ENCODE results near the gene BUB1B.
A peak's percentile ranks its signal among the peaks of the same experiment; 100 is the strongest.
"Not testable (repeated sequence)": the region's sequence is repeated elsewhere in the genome, so short reads cannot be mapped to it uniquely, and the experiment has no call there.

BUB1B gene

DNA sequence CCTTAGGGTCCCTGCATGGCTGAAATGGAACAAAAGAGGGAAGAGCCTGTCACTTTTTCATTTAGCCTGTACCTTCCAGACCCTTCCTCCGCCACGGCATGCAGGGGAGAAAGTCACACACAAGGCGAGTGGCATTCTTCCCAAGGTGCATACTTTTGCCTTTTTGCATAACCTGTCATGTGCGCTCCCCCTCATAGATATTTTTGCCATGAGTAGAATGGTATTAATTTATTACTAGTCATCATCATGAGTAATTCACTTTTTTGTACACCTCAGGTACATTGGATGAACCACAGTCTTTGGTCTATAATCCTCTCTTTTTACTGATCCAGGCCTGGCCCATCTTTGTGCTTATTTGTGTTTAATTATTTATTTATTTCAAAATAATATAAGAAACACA is 8.9 kb upstream of the BUB1B start:
- DNase-seq (ENCODE audit: low read depth), result no peak
- no peak overlapping the region for H3K4me3 ChIP-seq (ENCODE audit: control insufficient read depth, low read depth, low read length)
- TF ChIP-seq, protein P1, sequence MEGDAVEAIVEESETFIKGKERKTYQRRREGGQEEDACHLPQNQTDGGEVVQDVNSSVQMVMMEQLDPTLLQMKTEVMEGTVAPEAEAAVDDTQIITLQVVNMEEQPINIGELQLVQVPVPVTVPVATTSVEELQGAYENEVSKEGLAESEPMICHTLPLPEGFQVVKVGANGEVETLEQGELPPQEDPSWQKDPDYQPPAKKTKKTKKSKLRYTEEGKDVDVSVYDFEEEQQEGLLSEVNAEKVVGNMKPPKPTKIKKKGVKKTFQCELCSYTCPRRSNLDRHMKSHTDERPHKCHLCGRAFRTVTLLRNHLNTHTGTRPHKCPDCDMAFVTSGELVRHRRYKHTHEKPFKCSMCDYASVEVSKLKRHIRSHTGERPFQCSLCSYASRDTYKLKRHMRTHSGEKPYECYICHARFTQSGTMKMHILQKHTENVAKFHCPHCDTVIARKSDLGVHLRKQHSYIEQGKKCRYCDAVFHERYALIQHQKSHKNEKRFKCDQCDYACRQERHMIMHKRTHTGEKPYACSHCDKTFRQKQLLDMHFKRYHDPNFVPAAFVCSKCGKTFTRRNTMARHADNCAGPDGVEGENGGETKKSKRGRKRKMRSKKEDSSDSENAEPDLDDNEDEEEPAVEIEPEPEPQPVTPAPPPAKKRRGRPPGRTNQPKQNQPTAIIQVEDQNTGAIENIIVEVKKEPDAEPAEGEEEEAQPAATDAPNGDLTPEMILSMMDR (conservative IDR thresholded peaks at IDR 0.05; ENCODE audit: control insufficient read depth, insufficient read depth, low read depth, low read length), result no peak

DNA sequence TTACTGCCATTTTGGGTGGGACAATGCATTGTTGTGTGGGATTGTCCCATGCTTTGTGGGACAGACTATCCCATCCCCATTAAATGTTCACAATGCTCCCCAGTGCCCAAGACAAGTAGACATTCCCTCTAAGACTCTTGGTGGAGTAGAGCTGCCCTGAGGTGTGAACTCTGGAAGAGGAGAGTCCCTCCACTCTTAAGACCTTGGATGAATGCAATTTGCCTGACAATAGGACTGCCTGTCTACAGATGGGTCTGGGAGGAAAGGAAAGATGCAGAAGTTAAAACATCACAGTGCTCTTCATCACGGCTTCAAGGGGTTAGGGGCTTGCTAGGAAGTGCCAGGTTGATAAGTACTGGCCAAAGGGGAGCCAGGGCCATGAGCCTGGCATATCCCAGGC is 6.0 kb upstream of the BUB1B start:
- H3K4me3 ChIP-seq (ENCODE audit: control insufficient read depth, low read depth, low read length); DNase-seq (ENCODE audit: low read depth): not testable (repeated sequence)

GRCh38 chr15:40155270-40155910 is 5.5 kb upstream of the BUB1B start:
- H3K4me3 ChIP-seq (ENCODE audit: control insufficient read depth, low read depth, low read length), result no peak overlapping the region
- DNase-seq (ENCODE audit: low read depth), result no peak
- TF ChIP-seq, protein P1 (conservative IDR thresholded peaks at IDR 0.05; ENCODE audit: control insufficient read depth, insufficient read depth, low read depth, low read length), result no peak

- TF ChIP-seq, protein P1 (conservative IDR thresholded peaks at IDR 0.05; ENCODE audit: control insufficient read depth, insufficient read depth, low read depth, low read length), result no peak
- DNase-seq (ENCODE audit: low read depth), result no peak
- no peak overlapping the region for H3K4me3 ChIP-seq (ENCODE audit: control insufficient read depth, low read depth, low read length)
Observed at GRCh38 chr15:40157778-40158447, 3.0 kb upstream of the BUB1B start.

- TF ChIP-seq, protein P1 (conservative IDR thresholded peaks at IDR 0.05; ENCODE audit: control insufficient read depth, insufficient read depth, low read depth, low read length), result no peak
- H3K4me3 ChIP-seq (ENCODE audit: control insufficient read depth, low read depth, low read length), result no peak overlapping the region
- no peak for DNase-seq (ENCODE audit: low read depth)
Observed at GRCh38 chr15:40160021-40160420, 848 bp upstream of the BUB1B start.

DNA sequence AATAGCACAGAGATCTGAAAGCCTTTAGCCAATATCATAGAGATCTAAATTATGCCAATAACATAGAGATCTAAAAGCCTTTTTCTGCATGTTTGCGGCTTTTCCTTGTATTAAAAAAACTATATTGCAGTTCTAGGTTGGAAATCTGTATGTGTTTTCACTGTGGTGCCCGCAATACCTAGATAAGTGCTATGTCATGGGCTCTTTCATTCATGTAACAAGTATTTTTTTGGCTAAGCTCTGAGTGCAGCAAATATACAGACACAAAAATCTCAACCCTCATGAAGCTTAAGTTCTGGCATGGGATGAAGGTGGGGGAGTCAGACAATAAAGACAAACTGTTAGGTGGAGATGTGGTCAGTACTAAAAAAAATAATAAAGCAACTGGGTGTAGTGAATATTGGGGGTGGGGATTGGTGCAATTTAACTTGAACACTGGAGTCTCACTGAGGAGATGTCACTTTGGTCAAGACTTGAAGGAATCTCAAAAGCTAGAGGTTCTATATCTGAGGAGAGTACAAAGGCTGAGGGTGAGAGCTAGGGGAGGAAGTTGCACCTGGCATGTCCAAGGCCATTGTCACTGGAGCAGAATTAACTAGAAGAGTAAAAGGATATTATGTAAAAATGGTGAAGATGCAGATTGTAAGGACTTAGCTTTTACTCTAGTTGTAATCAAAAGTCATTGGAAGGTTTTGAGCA is 973 bp downstream of the BUB1B start:
- no peak for DNase-seq (ENCODE audit: low read depth)
- H3K4me3 ChIP-seq (ENCODE audit: control insufficient read depth, low read depth, low read length), result peak overlapping the region; percentile 91
- TF ChIP-seq, protein P1 (conservative IDR thresholded peaks at IDR 0.05; ENCODE audit: control insufficient read depth, insufficient read depth, low read depth, low read length), result no peak

- TF ChIP-seq, protein P1 (conservative IDR thresholded peaks at IDR 0.05; ENCODE audit: control insufficient read depth, insufficient read depth, low read depth, low read length), result no peak
- DNase-seq (ENCODE audit: low read depth), result no peak
- peak overlapping the region; percentile 91 for H3K4me3 ChIP-seq (ENCODE audit: control insufficient read depth, low read depth, low read length)
Observed at GRCh38 chr15:40162552-40162951, 1.7 kb downstream of the BUB1B start.
